SK-N-SH treated with all-trans-retinoic acid at 6 μM for 48 hours (cell line): ENCODE measurements around the gene SPRR2G.

Experiments
- CSDC2 ChIP-seq: fragments of 250-450 bp; sonication (Bioruptor Pico); IDR thresholded peaks from 2 replicates; pipeline ENCODE4 v1.5.0; 2020; ENCODE audit warnings: mild to moderate bottlenecking, moderate library complexity
- GLIS3 ChIP-seq: fragments of 250-450 bp; sonication (Bioruptor Pico); IDR thresholded peaks from 2 replicates; pipeline ENCODE4 v1.5.0; 2020; ENCODE audit warnings: mild to moderate bottlenecking, moderate library complexity
- ISL1 ChIP-seq: fragments of 250-450 bp; sonication (Bioruptor Pico); IDR thresholded peaks from 2 replicates; pipeline ENCODE4 v2.1.2; 2022; ENCODE audit warnings: mild to moderate bottlenecking, moderate library complexity
- OSR1 ChIP-seq: fragments of 250-450 bp; sonication (Bioruptor Pico); IDR thresholded peaks from 2 replicates; pipeline ENCODE4 v1.8.0; 2022; ENCODE audit warnings: moderate library complexity, mild to moderate bottlenecking, inconsistent platforms
- PATZ1 ChIP-seq: fragments of 250-450 bp; sonication (Bioruptor Pico); IDR thresholded peaks from 2 replicates; pipeline ENCODE4 v1.8.0; 2020; ENCODE audit warnings: mild to moderate bottlenecking, moderate library complexity, borderline replicate concordance
- POU6F1 ChIP-seq: fragments of 250-450 bp; sonication (Bioruptor Pico); IDR thresholded peaks from 2 replicates; pipeline ENCODE4 v1.8.0; 2021; ENCODE audit warnings: low read depth, mild to moderate bottlenecking, moderate library complexity, borderline replicate concordance
- RARB ChIP-seq: fragments of 250-450 bp; sonication (Bioruptor Pico); IDR thresholded peaks from 2 replicates; pipeline ENCODE4 v1.8.0; 2021; ENCODE audit warnings: mild to moderate bottlenecking, moderate library complexity
- ZNF70 ChIP-seq: fragments of 450-650 bp; formaldehyde crosslinking; IDR thresholded peaks from 2 replicates; pipeline ENCODE4 v1.5.0; 2020; ENCODE audit warnings: mild to moderate bottlenecking, moderate library complexity
- TF ChIP-seq, protein P1 (sequence below): fragments of 250-450 bp; sonication (Bioruptor Pico); IDR thresholded peaks from 2 replicates; pipeline ENCODE4 v1.5.1; 2021; ENCODE audit warnings: mild to moderate bottlenecking, moderate library complexity

DNA sequence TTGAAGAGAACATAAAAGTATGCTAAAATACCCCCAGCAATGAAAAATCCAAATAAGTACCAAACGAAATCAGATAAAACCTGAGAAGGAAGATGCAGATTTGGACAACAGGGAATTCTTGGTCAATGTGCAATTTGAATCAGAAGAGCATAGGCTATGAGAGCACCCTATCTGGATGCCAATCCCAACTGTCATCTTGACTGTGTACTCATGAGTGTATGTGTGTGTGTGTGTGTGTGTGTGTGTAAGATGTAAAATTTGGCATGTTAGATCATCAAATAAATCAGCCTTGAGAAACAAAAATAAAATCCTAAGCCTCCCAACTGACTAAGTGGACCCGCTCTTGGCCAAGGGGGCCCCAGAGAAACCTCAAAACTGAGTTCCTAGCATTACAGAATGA lies 18.0 kb upstream of the SPRR2G start:
- no peak for TF ChIP-seq ISL1 (CRISPR knock-in tag)
- TF ChIP-seq RARB = no peak
- TF ChIP-seq, protein P1, sequence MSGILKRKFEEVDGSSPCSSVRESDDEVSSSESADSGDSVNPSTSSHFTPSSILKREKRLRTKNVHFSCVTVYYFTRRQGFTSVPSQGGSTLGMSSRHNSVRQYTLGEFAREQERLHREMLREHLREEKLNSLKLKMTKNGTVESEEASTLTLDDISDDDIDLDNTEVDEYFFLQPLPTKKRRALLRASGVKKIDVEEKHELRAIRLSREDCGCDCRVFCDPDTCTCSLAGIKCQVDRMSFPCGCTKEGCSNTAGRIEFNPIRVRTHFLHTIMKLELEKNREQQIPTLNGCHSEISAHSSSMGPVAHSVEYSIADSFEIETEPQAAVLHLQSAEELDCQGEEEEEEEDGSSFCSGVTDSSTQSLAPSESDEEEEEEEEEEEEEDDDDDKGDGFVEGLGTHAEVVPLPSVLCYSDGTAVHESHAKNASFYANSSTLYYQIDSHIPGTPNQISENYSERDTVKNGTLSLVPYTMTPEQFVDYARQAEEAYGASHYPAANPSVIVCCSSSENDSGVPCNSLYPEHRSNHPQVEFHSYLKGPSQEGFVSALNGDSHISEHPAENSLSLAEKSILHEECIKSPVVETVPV = no peak
- no peak for TF ChIP-seq OSR1 (CRISPR knock-in tag)
- no peak for TF ChIP-seq GLIS3 (CRISPR knock-in tag)
- no peak for TF ChIP-seq POU6F1
- no peak for TF ChIP-seq CSDC2 (CRISPR knock-in tag)
- no peak for TF ChIP-seq PATZ1 (CRISPR knock-in tag)
- no peak for TF ChIP-seq ZNF70 (CRISPR knock-in tag)
